T47D (cell line): Measurements from ENCODE around the gene CDCP1.
A peak's percentile ranks its signal among the peaks of the same experiment; 100 is the strongest.

ENCODE experiments used
- DNase-seq, 2 experiments: peaks; one replicate each; pipeline versions ENCODE4 v3.0.0 to v3.0.0-alpha.2; 2011 to 2012; ENCODE audit warnings: low read depth in 1 of 2, low spot score in 1 of 2
- JUND ChIP-seq: IDR thresholded peaks from 2 replicates; pipeline ENCODE4 v1.6.1; 2012; ENCODE audit warnings: low read depth
- in situ Hi-C: cut with HindIII; loops from 2 replicates; pipeline ENCODE4 v1.10.0; 2016; ENCODE audit warnings: low sequenced_read_pairs, low pct_unique_long_range_greater_than_20kb

The CDCP1 gene

DNA sequence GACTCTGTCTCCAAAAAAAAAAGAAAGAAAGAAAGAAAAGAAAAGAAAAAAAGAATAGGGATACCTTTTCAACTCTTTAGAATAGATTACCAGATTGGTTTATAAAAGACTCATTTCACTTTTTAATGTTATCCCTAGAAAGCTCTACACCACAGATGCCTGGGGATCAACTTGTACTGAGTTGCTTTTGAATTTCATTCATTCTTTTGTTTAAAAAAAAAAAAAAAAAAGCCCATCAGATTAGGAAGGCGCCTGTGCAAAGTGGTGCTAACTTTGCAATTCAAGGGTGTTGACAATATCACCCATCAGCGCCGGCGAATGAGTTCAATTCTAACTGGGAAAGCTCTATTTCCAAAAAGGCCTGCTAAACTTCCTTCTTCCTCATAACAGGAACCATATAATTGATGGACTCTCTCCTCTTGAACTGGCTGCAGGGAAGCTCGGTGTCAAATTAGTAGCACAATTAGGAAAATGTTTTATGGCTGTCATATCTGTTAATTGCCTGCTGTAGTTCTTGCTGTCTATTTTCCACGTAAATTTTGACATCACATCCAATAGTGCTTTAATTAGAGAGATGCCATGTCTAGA is 48.8 kb downstream of the CDCP1 start:
- in situ Hi-C loops, result no loop called here
- no peak for TF ChIP-seq JUND
- no peak for DNase-seq

DNA sequence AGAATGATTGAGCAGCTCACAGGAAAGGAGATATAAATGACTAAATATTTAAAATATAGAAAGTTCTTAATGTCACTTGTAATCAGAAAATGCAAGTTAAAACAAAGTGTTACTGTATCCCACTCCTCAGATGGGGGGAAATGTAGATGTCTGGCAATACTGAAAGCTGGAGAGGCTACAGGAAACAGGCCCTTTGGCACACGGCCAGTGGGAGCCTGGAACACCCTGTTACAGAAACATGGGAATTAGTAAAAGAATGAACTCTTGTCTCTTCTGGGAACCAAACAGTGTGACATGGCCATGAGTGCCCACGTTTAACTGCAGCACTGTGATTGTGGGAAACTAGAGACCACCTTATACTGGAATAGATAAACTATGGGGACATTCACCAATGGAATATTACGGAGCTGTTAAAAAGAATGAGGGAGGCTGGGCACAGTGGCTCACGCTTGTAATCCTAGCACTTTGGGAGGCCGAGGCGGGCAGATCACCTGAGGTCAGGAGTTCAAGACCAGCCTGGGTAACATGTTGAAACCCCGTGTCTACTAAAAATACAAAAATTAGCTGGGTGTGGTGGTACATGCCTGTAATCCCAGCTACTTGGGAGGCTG is 50.2 kb downstream of the CDCP1 start:
- no peak for TF ChIP-seq JUND
- in situ Hi-C loops, result no loop called here
- no peak for DNase-seq

DNA sequence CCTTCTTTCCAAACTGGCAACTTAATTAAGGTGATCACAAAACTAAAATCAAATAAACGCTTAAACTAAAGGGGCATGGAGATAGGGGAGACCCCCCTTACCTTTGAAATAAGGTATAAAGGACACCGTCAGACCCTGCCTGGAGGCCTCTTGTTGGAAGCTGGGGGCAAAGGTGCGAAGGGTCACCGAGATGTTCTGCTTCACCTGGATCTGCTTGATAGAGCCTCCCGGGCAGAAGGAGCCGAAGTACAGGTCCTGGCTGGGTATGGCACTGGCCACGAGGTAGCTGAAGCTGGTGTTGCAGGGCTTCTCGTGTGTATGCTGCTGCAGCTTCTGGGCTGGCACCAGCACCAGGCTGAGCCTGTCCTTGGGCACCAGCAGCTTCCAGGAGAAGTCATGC is 53.0 kb downstream of the CDCP1 start:
- in situ Hi-C loops, result no loop called here
- DNase-seq, result no peak
- no peak for TF ChIP-seq JUND

DNA sequence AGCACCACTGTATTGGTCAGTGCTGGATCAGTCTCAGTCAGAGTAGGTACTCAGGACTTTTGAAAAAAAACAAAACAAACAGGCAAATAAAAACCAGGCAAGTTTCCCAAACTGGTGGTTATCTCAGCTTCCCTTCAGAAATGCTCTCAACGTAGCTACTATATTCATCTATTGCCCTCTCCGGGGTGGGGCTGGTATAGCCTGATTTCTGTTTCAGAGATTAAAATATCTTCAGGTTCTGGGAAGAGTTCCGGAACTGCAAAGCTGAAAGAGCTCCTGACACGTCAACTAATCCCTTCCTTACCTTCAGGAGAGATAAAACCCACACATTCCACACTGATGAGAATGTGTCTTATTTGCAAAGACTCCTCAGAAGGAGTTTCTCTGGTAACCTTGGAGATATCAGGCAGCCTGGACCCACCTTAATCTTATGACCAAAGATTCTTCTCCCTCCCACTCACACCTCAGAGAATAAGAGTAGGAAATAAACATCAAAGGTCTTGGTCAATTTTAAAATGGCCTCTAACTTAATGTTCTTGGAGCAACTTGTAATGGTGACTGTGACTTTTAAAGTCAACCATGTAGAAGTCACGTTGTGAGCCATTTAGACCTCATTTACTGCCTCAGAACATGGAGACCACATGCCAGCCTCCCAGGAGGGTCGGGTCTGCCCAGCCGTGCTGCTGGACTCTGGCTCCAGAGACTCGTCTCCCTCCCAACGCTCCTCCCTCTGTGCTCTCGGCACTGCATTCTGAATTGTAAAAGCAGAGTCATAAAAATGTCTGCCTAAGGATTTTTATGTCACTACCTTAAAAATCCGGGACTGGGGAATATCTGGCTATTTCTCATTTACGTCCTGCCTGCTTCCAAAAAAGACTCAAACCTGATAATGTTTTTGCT is 53.8 kb downstream of the CDCP1 start:
- no peak for DNase-seq
- in situ Hi-C loops, result no loop called here
- TF ChIP-seq JUND, result no peak

DNA sequence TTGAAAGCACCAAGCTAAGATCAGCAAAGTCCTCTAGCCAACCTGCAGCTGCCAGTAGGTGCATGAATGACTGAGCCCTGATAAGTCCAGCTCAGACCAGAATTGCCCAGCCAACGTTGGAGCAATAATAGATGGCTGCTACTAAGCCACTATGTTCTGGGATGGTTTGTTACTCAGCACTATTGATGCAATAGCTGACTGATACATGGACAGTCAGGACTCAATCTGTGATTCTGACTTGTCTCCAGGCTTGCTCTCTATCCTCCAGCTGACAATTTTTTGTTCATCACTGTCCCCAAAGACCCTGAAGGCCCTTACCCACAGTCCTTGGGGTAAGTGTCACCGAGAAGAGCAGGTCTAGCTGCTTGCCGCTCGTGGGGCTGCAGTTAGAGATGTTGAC is 55.3 kb downstream of the CDCP1 start:
- DNase-seq, result no peak
- no peak for TF ChIP-seq JUND
- in situ Hi-C loops, result no loop called here

DNA sequence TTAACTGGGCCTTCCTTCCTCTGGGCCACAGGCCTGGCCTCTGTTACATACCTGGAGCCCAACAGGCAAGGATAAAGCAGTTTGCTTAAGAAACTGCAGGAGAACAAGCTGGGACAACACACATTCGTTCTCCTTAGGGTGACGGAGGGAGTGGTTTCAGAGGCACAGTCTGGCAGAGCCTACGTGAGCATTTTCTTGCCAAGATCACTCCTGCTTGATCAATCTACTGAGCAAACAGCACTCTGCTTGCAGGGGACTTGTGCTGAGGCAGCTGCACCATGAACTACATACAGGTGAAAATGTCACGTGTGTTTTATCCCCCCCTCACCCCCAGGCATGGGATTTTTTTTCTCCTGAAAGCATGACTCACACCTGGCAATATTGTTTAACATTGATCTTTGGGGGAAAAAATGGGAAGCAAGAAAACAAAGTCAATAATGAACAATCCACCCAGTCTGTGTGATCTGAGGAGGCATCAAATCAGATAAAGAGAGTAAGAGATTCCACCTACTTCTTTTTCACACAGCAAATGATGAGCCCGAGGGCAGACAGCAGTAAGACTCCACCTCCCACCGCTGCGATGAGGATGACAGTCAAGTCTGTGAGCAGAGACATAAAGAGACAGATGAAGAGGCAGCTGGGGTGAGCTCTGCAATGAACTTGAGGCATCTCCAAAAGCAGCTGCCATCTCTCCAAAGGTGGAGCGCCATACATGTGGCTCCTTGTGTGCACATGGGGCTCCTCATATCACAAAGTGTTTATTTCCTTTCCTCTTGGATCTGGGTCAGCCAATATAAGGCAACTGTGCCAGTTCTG is 57.4 kb downstream of the CDCP1 start:
- in situ Hi-C loops, result no loop called here
- no peak for TF ChIP-seq JUND
- peak; percentile 18 to 60 for DNase-seq

DNA sequence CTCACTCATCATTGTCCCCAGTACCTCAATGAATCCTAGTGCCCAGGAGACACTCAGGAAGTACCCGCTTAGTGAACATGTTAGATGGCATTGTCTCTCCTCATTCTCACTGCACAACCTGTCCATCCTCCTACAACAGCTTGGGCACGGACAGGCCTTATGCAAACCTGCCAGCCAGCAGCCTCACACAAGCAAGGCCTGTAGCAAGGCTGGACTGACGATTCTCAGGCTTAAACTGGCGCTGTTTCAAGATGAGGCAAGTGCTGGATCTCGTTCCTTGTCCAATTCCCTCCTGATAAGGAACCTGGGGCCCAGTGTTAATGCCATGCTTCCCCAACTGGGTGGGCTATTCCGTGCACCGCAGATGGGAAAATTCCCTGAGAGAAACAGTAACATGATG is 59.0 kb downstream of the CDCP1 start:
- in situ Hi-C loops, result no loop called here
- no peak for TF ChIP-seq JUND
- no peak for DNase-seq

DNA sequence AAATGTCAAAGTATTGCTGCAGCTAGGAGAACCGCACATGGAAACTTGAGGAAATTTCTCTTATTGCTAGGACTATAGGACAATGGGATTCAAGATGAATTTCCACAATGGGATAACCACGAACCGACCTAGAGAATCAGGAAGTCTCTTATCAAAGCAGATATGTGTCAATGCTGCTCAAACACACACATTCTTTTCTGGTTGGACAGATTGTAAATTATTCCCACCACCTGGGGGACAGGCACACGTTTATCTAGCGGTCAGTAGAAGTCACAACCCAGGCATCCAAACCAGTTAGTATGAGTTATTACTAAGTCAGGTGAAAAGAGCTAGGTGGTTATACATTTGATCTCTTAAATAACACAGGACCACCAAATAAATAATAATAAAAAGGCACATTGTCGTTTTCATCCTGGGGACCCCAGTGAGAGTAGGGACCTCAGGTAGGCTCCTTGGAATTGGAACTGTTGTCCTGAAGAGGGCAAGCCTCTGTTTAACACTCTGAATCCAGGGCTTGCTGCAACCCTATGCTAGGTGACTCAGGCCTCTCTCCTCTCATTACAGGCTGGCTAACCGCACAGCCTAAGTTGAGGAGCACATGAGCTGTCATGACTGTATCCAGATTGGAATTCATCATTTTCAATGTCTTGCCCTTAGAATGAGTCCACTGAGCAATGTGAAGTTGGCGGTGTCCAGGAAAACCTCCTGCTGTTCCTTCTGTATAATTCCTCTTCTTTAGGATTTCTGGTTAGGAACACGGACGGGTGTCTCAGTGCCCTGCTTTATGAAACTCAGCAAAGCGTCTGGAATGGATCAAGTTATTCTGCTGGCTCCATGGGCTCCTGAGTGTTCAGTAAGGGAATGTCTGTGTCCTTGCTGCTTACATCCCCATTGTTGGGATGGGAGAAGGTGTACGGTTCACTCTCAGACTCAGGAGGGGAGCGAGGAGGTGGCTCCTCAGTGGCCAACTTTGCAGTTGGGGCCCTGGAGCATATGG is 61.1 kb downstream of the CDCP1 start:
- in situ Hi-C loops, result no loop called here
- no peak for TF ChIP-seq JUND
- no peak for DNase-seq

DNA sequence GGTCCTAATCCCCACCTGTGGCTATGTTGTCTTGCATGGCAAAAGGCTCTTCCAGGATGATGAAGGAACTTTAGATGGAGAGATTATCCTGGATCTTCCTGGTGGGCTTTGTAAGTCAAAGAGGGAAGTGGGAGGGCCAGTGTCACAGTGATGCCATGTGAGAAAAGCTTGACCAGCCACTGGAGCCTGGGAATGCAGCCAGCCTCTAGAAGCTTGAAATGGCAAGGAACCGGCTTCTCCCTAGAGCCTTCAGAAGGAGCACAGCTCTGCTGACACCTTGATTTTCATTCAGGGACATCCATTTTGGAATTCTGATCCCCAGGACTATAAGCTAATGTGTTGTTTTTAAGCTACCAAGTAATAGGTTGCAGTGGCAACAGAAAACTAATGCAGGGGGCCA is 61.8 kb downstream of the CDCP1 start:
- no peak for DNase-seq
- TF ChIP-seq JUND, result no peak
- in situ Hi-C loops, result no loop called here

DNA sequence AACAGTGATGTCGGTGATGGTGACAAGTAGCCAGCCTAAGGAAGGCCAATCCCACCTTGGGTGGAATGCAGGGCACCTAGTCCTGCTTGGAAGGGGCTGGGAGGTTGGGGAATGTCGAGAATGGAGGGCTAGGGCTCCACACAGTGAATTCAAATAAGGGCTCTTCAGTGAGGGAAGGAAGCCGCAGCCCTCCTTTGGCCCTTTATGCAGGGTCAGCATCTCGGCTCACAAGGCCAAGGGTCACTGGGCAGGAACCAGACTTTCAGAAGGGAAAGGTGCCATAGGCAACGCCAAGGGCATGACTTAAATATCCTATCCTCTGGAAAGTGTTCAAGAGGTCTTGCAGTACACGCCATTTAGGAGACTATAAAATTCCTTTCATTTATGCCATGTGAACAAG is 63.2 kb downstream of the CDCP1 start:
- in situ Hi-C loops, result no loop called here
- no peak for TF ChIP-seq JUND
- no peak for DNase-seq

DNA sequence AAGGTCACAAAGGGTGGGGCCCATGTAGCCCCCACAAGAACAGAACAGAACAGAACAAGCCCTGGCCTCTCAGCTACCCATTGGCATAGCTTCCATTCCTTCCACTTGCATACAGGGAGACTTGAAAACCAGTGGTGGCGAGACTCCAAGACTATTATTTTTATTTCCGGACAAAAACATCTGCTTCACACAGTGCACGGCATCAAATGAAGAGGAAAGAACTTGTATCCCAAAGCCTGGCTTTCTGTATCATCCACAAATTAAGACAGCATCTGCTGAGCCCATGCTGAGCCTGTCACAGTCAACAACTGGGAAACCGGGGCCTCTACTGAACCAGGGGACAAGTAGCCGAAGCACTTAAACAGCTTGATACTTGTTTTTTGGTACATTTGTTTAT is 64.0 kb downstream of the CDCP1 start:
- no peak for TF ChIP-seq JUND
- in situ Hi-C loops, result no loop called here
- no peak for DNase-seq
